ENCODE data around the gene ARHGAP40. TPM values are rescaled to one million over a fixed set of nuclear protein-coding genes. Genes with fewer than 3 reads are reported as not detected.

The ARHGAP40 gene
- total and polyA plus RNA-seq, 2 of the 8 experiments (the other 6 are each of a cell fraction or from before 2014, with no cell fraction given): 0.74 to 1.4 TPM

GRCh38 chr20:38652995-38653394, 51.4 kb downstream of the ARHGAP40 start:
- Histone ChIP-seq H3K9me3 (ENCODE audit: insufficient read depth in 2 of 2, low read depth in 1 of 2, low read length in 1 of 2) (no peaks in the 10 kb centered on the region), H2AK5ac (ENCODE audit: low read depth, low read length) (no peak overlapping the region; the same call in 1 of the 2 replicates), H3K4ac (replicated peaks; ENCODE audit: insufficient read length, low read depth, low read length) (no peak overlapping the region), H3K79me2 (ENCODE audit: control insufficient read depth in 1 of 2, insufficient read depth in 2 of 2, low read length in 2 of 2) (no peaks in the 10 kb centered on the region), H3K36me3 (ENCODE audit: control insufficient read depth in 2 of 4, insufficient read depth in 4 of 4, low read length in 3 of 4) (no peaks in the 10 kb centered on the region), H3K56ac (replicated peaks; ENCODE audit: insufficient read length, low read depth, low read length) (peak overlapping the region; percentile 94), H3K79me1 (ENCODE audit: low read depth, low read length) (no peaks in the 10 kb centered on the region), H3K18ac (ENCODE audit: extremely low read depth, low read length) (no peak overlapping the region), H3K4me1 (replicated peaks in 1 of 4; ENCODE audit: control insufficient read depth in 3 of 4, insufficient read depth in 4 of 4, low read length in 3 of 4) (peaks cover 0 to 2% (median 0%) of the 10 kb centered on the region in 4 experiments; a peak in 1 of 7 replicates), H3K23me2 (ENCODE audit: low read depth, low read length) (peaks cover 11% of the 10 kb centered on the region; the same call in 1 of the 2 replicates), H2BK20ac (ENCODE audit: low read length) (no peak overlapping the region), H3K27ac (ENCODE audit: low read depth, low read length) (no peak overlapping the region), H2BK15ac (ENCODE audit: low read length) (no peak overlapping the region), H3K14ac (ENCODE audit: insufficient read length) (no peak overlapping the region), H3K4me3 (ENCODE audit: extremely low read depth in 1 of 4, insufficient read depth in 2 of 4, low read depth in 3 of 4, low read length in 4 of 4) (no peak overlapping the region), H3K27me3 (replicated peaks in 1 of 4; ENCODE audit: control insufficient read depth in 3 of 4, extremely low read depth in 1 of 4, insufficient read depth in 3 of 4, low read length in 3 of 4) (peaks cover 0 to 18% (median 8%) of the 10 kb centered on the region in 4 experiments; a peak in 6 of 7 replicates), H2BK12ac (ENCODE audit: low read depth, low read length) (no peak overlapping the region; the same call in 1 of the 2 replicates), H3K4me2 (ENCODE audit: insufficient read depth in 1 of 2, low read depth in 2 of 2, low read length in 2 of 2) (no peak overlapping the region), H3K23ac (ENCODE audit: insufficient read length) (no peak overlapping the region), H4K8ac (ENCODE audit: extremely low read depth, insufficient read depth, low read length) (no peak overlapping the region), H3K9ac (replicated peaks in 1 of 4; ENCODE audit: extremely low read depth in 1 of 4, low read depth in 3 of 4, low read length in 3 of 4) (no peak overlapping the region), H4K20me1 (replicated peaks in 1 of 2; ENCODE audit: control insufficient read depth in 1 of 2, insufficient read depth in 2 of 2, low read length in 2 of 2) (peaks cover 0 to 10% of the 10 kb centered on the region in 2 experiments), H4K5ac (ENCODE audit: insufficient read length, low read depth, low read length) (no peak overlapping the region), H2BK120ac (replicated peaks; ENCODE audit: low read depth, low read length) (no peak overlapping the region), H2BK5ac (ENCODE audit: low read depth, low read length) (no peak overlapping the region), H4K91ac (replicated peaks; ENCODE audit: insufficient read length, low read length) (no peak overlapping the region), H2AFZ (ENCODE audit: low read length) (no peak overlapping the region)
- POLR2A ChIA-PET (ENCODE audit: partially characterized antibody): no interaction called here
- 69% methylated on average over 2 of the region's 2 CpGs; no CpG with 5 or more reads in 1 of the 2 experiments for WGBS, 2 experiments (ENCODE audit: extremely low coverage in 1 of 2, insufficient coverage in 1 of 2, insufficient read length in 1 of 2, insufficient replicate concordance in 2 of 2, low coverage in 1 of 2, low lambda C conversion rate in 2 of 2, missing lambda C conversion rate in 1 of 2)
- DNase-seq (ENCODE audit: low read depth in 1 of 2, low spot score in 2 of 2) (no peak), FAIRE-seq (no peak)
- CTCF ChIA-PET (ENCODE audit: partially characterized antibody): interaction anchor here (0.6 to 0.7 kb wide), 2 partner anchors 20 to 276 kb away, joined by 3 read pairs; no protein-coding TSS in a partner anchor
- no peak for TF ChIP-seq FOSL1 (IDR thresholded peaks at IDR 0.05; ENCODE audit: insufficient read depth, low read depth, low read length)
- TF ChIP-seq GTF2F1 (IDR thresholded peaks at IDR 0.05; ENCODE audit: borderline replicate concordance, low read depth, low read length): no peak
- TF ChIP-seq ZNF274 (IDR thresholded peaks at IDR 0.05; ENCODE audit: borderline replicate concordance, extremely low read depth, low read length): no peak
- TF ChIP-seq USF2 (IDR thresholded peaks at IDR 0.05; ENCODE audit: low read length): no peak
- no peak for TF ChIP-seq TAF1 (IDR thresholded peaks at IDR 0.05; ENCODE audit: low read depth, low read length)
- no peak for TF ChIP-seq CHD1 (IDR thresholded peaks at IDR 0.05; ENCODE audit: low read depth, low read length)
- TF ChIP-seq ASH2L (IDR thresholded peaks at IDR 0.05; ENCODE audit: low read length): no peak
- no peak for TF ChIP-seq TAF7 (optimal IDR thresholded peaks at IDR 0.05; ENCODE audit: borderline replicate concordance, low read depth, low read length)
- TF ChIP-seq SIX5 (IDR thresholded peaks at IDR 0.05; ENCODE audit: low read depth, low read length): no peak
- TF ChIP-seq KDM4A (IDR thresholded peaks at IDR 0.05; ENCODE audit: low read depth, low read length, severe bottlenecking): no peak
- no peak for TF ChIP-seq JUN (IDR thresholded peaks at IDR 0.05; ENCODE audit: low read depth, low read length)
- TF ChIP-seq CTBP2 (IDR thresholded peaks at IDR 0.05; ENCODE audit: borderline replicate concordance, insufficient read depth, insufficient read length, low read length): no peak

Data from H1 (cell line).